Measurements from ENCODE around the gene USP6NL. TPM values are rescaled to one million over a fixed set of nuclear protein-coding genes. Genes with fewer than 3 reads are reported as not detected.

USP6NL gene
- total RNA-seq, 4 donors from 2014 or later = 13.9 to 17.1 (median 15.8) TPM

GRCh38 chr10:11522821-11523245 is 88.6 kb downstream of the USP6NL start:
- no peak for ATAC-seq (ENCODE audit: low FRiP score)
- no peak for TF ChIP-seq CTCF (IDR thresholded peaks at IDR 0.05)
- no peak for DNase-seq (ENCODE audit: low spot score)

- ATAC-seq (ENCODE audit: low FRiP score) (peak; percentile 43), DNase-seq (ENCODE audit: low spot score) (no peak)
- TF ChIP-seq CTCF (IDR thresholded peaks at IDR 0.05) = no peak
Observed at GRCh38 chr10:11521860-11522259, 89.6 kb downstream of the USP6NL start.

GRCh38 chr10:11520892-11521291 is 90.6 kb downstream of the USP6NL start:
- no peak for ATAC-seq (ENCODE audit: low FRiP score)
- TF ChIP-seq CTCF (IDR thresholded peaks at IDR 0.05) = no peak

GRCh38 chr10:11517150-11517549 is 94.3 kb downstream of the USP6NL start:
- ATAC-seq (ENCODE audit: low FRiP score) = no peak
- TF ChIP-seq CTCF (IDR thresholded peaks at IDR 0.05) = no peak

More at GRCh38 chr10:11520892-11521291, 90.6 kb downstream of the USP6NL start:
- DNase-seq (ENCODE audit: low spot score) = no peak

GRCh38 chr10:11516431-11516746 is 95.1 kb downstream of the USP6NL start:
- no peak for ATAC-seq (ENCODE audit: low FRiP score)
- TF ChIP-seq CTCF (IDR thresholded peaks at IDR 0.05) = no peak
- no peak for DNase-seq (ENCODE audit: low spot score)

More at GRCh38 chr10:11517150-11517549, 94.3 kb downstream of the USP6NL start:
- no peak for DNase-seq (ENCODE audit: low spot score)

GRCh38 chr10:11515596-11516430 is 95.6 kb downstream of the USP6NL start:
- peak in 2 of 3 donors; percentile 22 to 57 for TF ChIP-seq CTCF (IDR thresholded peaks at IDR 0.05)
- ATAC-seq (ENCODE audit: low FRiP score) (peak; percentile 75), DNase-seq (ENCODE audit: low spot score) (no peak)

- no peak for TF ChIP-seq CTCF (IDR thresholded peaks at IDR 0.05)
- ATAC-seq (ENCODE audit: low FRiP score) (no peak), DNase-seq (ENCODE audit: low spot score) (no peak)
Observed at GRCh38 chr10:11513727-11514126, 97.7 kb downstream of the USP6NL start.

Measured in omental fat pad (tissue), 4 donors.